Sigmoid colon (tissue), 4 donors: ENCODE data around the gene MX2.

Experiments
- CTCF ChIP-seq, 4 experiments: fragments of 450-650 bp in 3 of 4; fragments of 200-600 bp in 1 of 4; IDR thresholded peaks; one replicate each; pipeline ENCODE4 v1.5.1; 2016 to 2019; ENCODE audit warnings: antibody characterized with exemption in 4 of 4, mild to moderate bottlenecking in 3 of 4, moderate library complexity in 2 of 4
- EP300 ChIP-seq, 4 donors: sonication (generic); formaldehyde crosslinking; IDR thresholded peaks; one replicate each; pipeline ENCODE4 v1.6.1; 2017; ENCODE audit warnings: antibody characterized with exemption in 4 of 4
- POLR2A ChIP-seq, 2 donors: fragments of 450-650 bp; IDR thresholded peaks; one replicate each; pipeline ENCODE4 v1.6.1; 2016; ENCODE audit warnings: antibody characterized with exemption in 2 of 2, mild to moderate bottlenecking in 2 of 2, moderate library complexity in 2 of 2
- POLR2AphosphoS5 ChIP-seq, 4 donors: sonication (generic); formaldehyde crosslinking; IDR thresholded peaks; one replicate each; pipeline ENCODE4 v1.6.1; 2017; ENCODE audit warnings: antibody characterized with exemption in 4 of 4

- TF ChIP-seq CTCF (IDR thresholded peaks at IDR 0.05) = no peak
- no peak for TF ChIP-seq POLR2A (IDR thresholded peaks at IDR 0.05)
- no peak for TF ChIP-seq EP300 (IDR thresholded peaks at IDR 0.05)
- TF ChIP-seq POLR2AphosphoS5 (IDR thresholded peaks at IDR 0.05) = no peak
Observed at GRCh38 chr21:41441546-41441945, 79.7 kb downstream of the MX2 start.
